SU-DHL-6 (cell line): ENCODE data around the gene UBAP1.

Source experiments
- H2AFZ ChIP-seq: fragments of 200-600 bp; sonication (generic); 2 replicates; pipeline ENCODE4 v1.6.1; 2014; ENCODE audit warnings: low read depth, mild to moderate bottlenecking, moderate library complexity, mixed read lengths, antibody characterized with exemption, low read length; ENCODE audit not compliant: severe bottlenecking
- H3F3A ChIP-seq: fragments of 200-600 bp; shearing (Covaris generic); 2 replicates; pipeline ENCODE4 v1.6.0; 2016; ENCODE audit warnings: antibody characterized with exemption, mild to moderate bottlenecking; ENCODE audit not compliant: insufficient read depth
- H3K27ac ChIP-seq: fragments of 200-600 bp; sonication (generic); 2 replicates; pipeline ENCODE4 v1.5.1; 2016; ENCODE audit warnings: low read depth, mild to moderate bottlenecking, low read length, moderate library complexity, mixed read lengths
- H3K27me3 ChIP-seq: fragments of 200-600 bp; sonication (generic), shearing (Covaris generic); 2 replicates; pipeline ENCODE4 v1.6.0; 2014; ENCODE audit warnings: mild to moderate bottlenecking, low read length
- H3K36me3 ChIP-seq: fragments of 200-600 bp; sonication (generic); 2 replicates; pipeline ENCODE4 v1.6.1; 2014; ENCODE audit warnings: mild to moderate bottlenecking, low read length, mixed read lengths
- H3K4me2 ChIP-seq: fragments of 300-600, 200-600 bp; shearing (Covaris generic), sonication (generic); 2 replicates; pipeline ENCODE4 v1.6.0; 2014; ENCODE audit warnings: low read length, low read depth, mild to moderate bottlenecking; ENCODE audit not compliant: poor library complexity, severe bottlenecking
- H3K4me3 ChIP-seq: fragments of 200-600 bp; sonication (generic); 2 replicates; pipeline ENCODE4 v1.5.1; 2014; ENCODE audit warnings: antibody characterized with exemption, low read length, mild to moderate bottlenecking, mixed read lengths; ENCODE audit not compliant: insufficient read depth, poor library complexity, severe bottlenecking
- H3K79me2 ChIP-seq: fragments of 200-600 bp; sonication (generic); 2 replicates; pipeline ENCODE4 v1.6.1; 2014; ENCODE audit warnings: mild to moderate bottlenecking, low read length, moderate library complexity; ENCODE audit not compliant: insufficient read depth
- H3K9ac ChIP-seq: fragments of 200-600 bp; sonication (generic); 2 replicates; pipeline ENCODE4 v1.7.0; 2014; ENCODE audit warnings: mild to moderate bottlenecking, low read length
- H3K9me2 ChIP-seq: fragments of 200-600 bp; sonication (generic); replicated peaks from 2 replicates; pipeline ENCODE4 v1.6.1; 2014; ENCODE audit warnings: low read length; ENCODE audit not compliant: insufficient read depth
- H3K9me3 ChIP-seq: fragments of 200-600 bp; sonication (generic); 2 replicates; pipeline ENCODE4 v1.6.1; 2014; ENCODE audit warnings: low read length, mixed read lengths; ENCODE audit not compliant: insufficient read depth
- H4K20me1 ChIP-seq: fragments of 200-600 bp; sonication (generic); 2 replicates; pipeline ENCODE4 v1.6.1; 2014; ENCODE audit warnings: low read depth, mild to moderate bottlenecking, antibody characterized with exemption, low read length, moderate library complexity, mixed read lengths
- CTCF ChIP-seq: fragments of 200-600 bp; sonication (generic); IDR thresholded peaks from one replicate; pipeline ENCODE4 v1.5.1; 2017; ENCODE audit warnings: antibody characterized with exemption, mild to moderate bottlenecking, low read length, moderate library complexity; ENCODE audit not compliant: insufficient read depth, poor library complexity, severe bottlenecking
- EZH2phosphoT487 ChIP-seq: fragments of 200-600 bp; sonication (generic), shearing (Covaris generic); conservative IDR thresholded peaks from 2 replicates; pipeline ENCODE4 v1.6.1; 2018; ENCODE audit warnings: mild to moderate bottlenecking, antibody characterized with exemption, low read length, moderate library complexity, mixed read lengths

UBAP1 gene

GRCh38 chr9:34158362-34158869, 20.4 kb upstream of the UBAP1 start:
- Histone ChIP-seq H3K9me3 (no peaks in the 10 kb centered on the region), H3K79me2 (no peaks in the 10 kb centered on the region), H4K20me1 (no peaks in the 10 kb centered on the region), H3K9me2 (no peaks in the 10 kb centered on the region), H3K9ac (no peak overlapping the region), H3F3A (no peaks in the 10 kb centered on the region), H2AFZ (no peak overlapping the region), H3K4me2 (no peak overlapping the region), H3K36me3 (no peaks in the 10 kb centered on the region), H3K27ac (no peak overlapping the region), H3K4me3 (no peak overlapping the region), H3K27me3 (no peaks in the 10 kb centered on the region)
- TF ChIP-seq CTCF (no peak), EZH2phosphoT487 (no peak)

- Histone ChIP-seq H3K27ac (no peak overlapping the region), H2AFZ (no peak overlapping the region), H3K79me2 (no peaks in the 10 kb centered on the region), H3K9me3 (no peaks in the 10 kb centered on the region), H4K20me1 (no peaks in the 10 kb centered on the region), H3F3A (no peaks in the 10 kb centered on the region), H3K9me2 (no peaks in the 10 kb centered on the region), H3K4me3 (no peak overlapping the region), H3K4me2 (no peak overlapping the region), H3K36me3 (no peaks in the 10 kb centered on the region), H3K9ac (no peak overlapping the region), H3K27me3 (no peaks in the 10 kb centered on the region)
- TF ChIP-seq EZH2phosphoT487 (no peak), CTCF (no peak)
Observed at GRCh38 chr9:34163434-34163833, 15.4 kb upstream of the UBAP1 start.

- Histone ChIP-seq H3F3A (peaks cover 14% of the 10 kb centered on the region), H3K9me3 (no peaks in the 10 kb centered on the region), H3K4me2 (no peak overlapping the region), H3K27me3 (no peaks in the 10 kb centered on the region), H3K9ac (no peak overlapping the region), H3K79me2 (no peaks in the 10 kb centered on the region), H3K4me3 (no peak overlapping the region), H4K20me1 (no peaks in the 10 kb centered on the region), H2AFZ (no peak overlapping the region), H3K9me2 (no peaks in the 10 kb centered on the region), H3K27ac (no peak overlapping the region), H3K36me3 (no peaks in the 10 kb centered on the region)
- TF ChIP-seq CTCF: no peak
- TF ChIP-seq EZH2phosphoT487: no peak
Observed at GRCh38 chr9:34169125-34169524, 9.7 kb upstream of the UBAP1 start.
